Mammary epithelial cell (primary cell): ENCODE data around the gene LMAN1L.

Experiments used
- CTCF ChIP-seq, 2 donors: IDR thresholded peaks in 1 of 2; conservative IDR thresholded peaks in 1 of 2; 2 replicates each; pipeline ENCODE4 v1.5.1; 2011 to 2012; ENCODE audit warnings: inconsistent platforms in 2 of 2, low read length in 2 of 2, mild to moderate bottlenecking in 2 of 2, control low read depth in 1 of 2, low read depth in 1 of 2; ENCODE audit not compliant: insufficient read depth in 1 of 2; ENCODE audit errors: extremely low read depth in 1 of 2
- EZH2 ChIP-seq: IDR thresholded peaks from 2 replicates; pipeline ENCODE4 v1.6.1; 2012; ENCODE audit warnings: low read length, inconsistent platforms, borderline replicate concordance

GRCh38 chr15:74779162-74779648 lies 33.4 kb upstream of the LMAN1L start:
- TF ChIP-seq CTCF (conservative IDR thresholded peaks at IDR 0.05 in 1 of 2, IDR thresholded peaks at IDR 0.05 in 1 of 2; ENCODE audit: extremely low read depth in 1 of 2, insufficient read depth in 1 of 2, low read depth in 1 of 2, low read length in 2 of 2) (no peak), EZH2 (no peak)
